CD4-positive, alpha-beta memory T cell (primary cell): ENCODE measurements around the gene PALM2AKAP2. TPM values are rescaled to one million over a fixed set of nuclear protein-coding genes. Genes with fewer than 3 reads are reported as not detected.

Experiments used
- CTCF ChIA-PET: fragments of 350-600 bp; sonication (Branson Sonifier 250); formaldehyde crosslinking; loops from one replicate; lab custom pipeline; 2021; ENCODE audit warnings: inconsistent platforms; ENCODE audit not compliant: partially characterized antibody; lab: Charles Lee
- POLR2A ChIA-PET: fragments of 350-600 bp; sonication (Branson Sonifier 250); formaldehyde crosslinking; loops from one replicate; lab custom pipeline; 2021; ENCODE audit not compliant: partially characterized antibody; lab: Charles Lee
- DNase-seq, 5 donors: peaks; one replicate each; pipeline versions ENCODE4 v3.0.0 to v3.0.0-alpha.2; 2020 to 2022; ENCODE audit warnings: mixed read lengths in 1 of 5
- H3K27ac ChIP-seq: one replicate; pipeline ENCODE4 v1.7.0; 2013; ENCODE audit warnings: low read depth, low read length
- H3K27me3 ChIP-seq: 2 replicates; pipeline ENCODE4 v1.7.0; 2013; ENCODE audit warnings: mild to moderate bottlenecking, low read length, moderate library complexity; ENCODE audit not compliant: insufficient read depth
- H3K36me3 ChIP-seq: 2 replicates; pipeline ENCODE4 v1.7.0; 2013; ENCODE audit warnings: mild to moderate bottlenecking, low read length, moderate library complexity; ENCODE audit not compliant: insufficient read depth
- H3K4me1 ChIP-seq: 2 replicates; pipeline ENCODE4 v1.7.0; 2013; ENCODE audit warnings: mild to moderate bottlenecking, low read length, moderate library complexity; ENCODE audit not compliant: insufficient read depth
- H3K4me3 ChIP-seq, 2 donors: one replicate each; pipeline ENCODE4 v1.7.0; 2013; ENCODE audit warnings: low read length in 2 of 2, mild to moderate bottlenecking in 1 of 2
- H3K9me3 ChIP-seq, 2 donors: one replicate each; pipeline ENCODE4 v1.7.0; 2013; ENCODE audit warnings: low read length in 2 of 2, control low read depth in 1 of 2; ENCODE audit not compliant: control insufficient read depth in 1 of 2
- H3K27ac Mint-ChIP-seq, 7 donors: one replicate each; pipeline ENCODE4 v1.8.0; 2020 to 2021; ENCODE audit warnings: mixed read lengths in 7 of 7, mild to moderate bottlenecking in 6 of 7, inconsistent platforms in 3 of 7, moderate library complexity in 3 of 7
- H3K27me3 Mint-ChIP-seq, 2 donors: one replicate each; pipeline ENCODE4 v1.8.0; 2020 to 2021; ENCODE audit warnings: mixed read lengths in 2 of 2
- H3K36me3 Mint-ChIP-seq, 2 donors: one replicate each; pipeline ENCODE4 v1.8.0; 2020 to 2021; ENCODE audit warnings: mixed read lengths in 2 of 2, inconsistent platforms in 1 of 2, mild to moderate bottlenecking in 1 of 2
- H3K4me1 Mint-ChIP-seq, 4 donors: one replicate each; pipeline ENCODE4 v1.8.0; 2020 to 2021; ENCODE audit warnings: mixed read lengths in 4 of 4, mild to moderate bottlenecking in 1 of 4
- H3K4me3 Mint-ChIP-seq, 8 donors: one replicate each; pipeline ENCODE4 v1.8.0; 2020 to 2021; ENCODE audit warnings: mixed read lengths in 8 of 8, mild to moderate bottlenecking in 7 of 8, moderate library complexity in 6 of 8, inconsistent platforms in 3 of 8
- H3K9me3 Mint-ChIP-seq, 8 donors: one replicate each; pipeline ENCODE4 v1.8.0; 2020 to 2021; ENCODE audit warnings: mixed read lengths in 8 of 8, mild to moderate bottlenecking in 5 of 8, inconsistent platforms in 3 of 8, moderate library complexity in 1 of 8
- intact Hi-C: fragments of 100-400 bp; cut with micrococcal nuclease; formaldehyde crosslinking; loops from one replicate; pipeline ENCODE4 v1.15.1; 2023
- polyA plus RNA-seq, 2 donors: library from polyadenylated mRNA; unstranded; fragments of 300-500 nt; fragmentation: Illumina TruSeq; gene quantifications; one replicate each; pipeline ENCODE4 v1.2.3, GENCODE V29; 2021
- total RNA-seq, 2 experiments: library from RNA; stranded (reverse); gene quantifications; one replicate each; pipeline ENCODE4 v1.2.3, GENCODE V29; 2021

Gene PALM2AKAP2
- total RNA-seq, result not detected
- not detected for polyA plus RNA-seq

- no peaks in the 10 kb centered on the region for H3K36me3 ChIP-seq
- peak within 1 kb of the TSS in 1 of 8 donors; percentile 12 for H3K4me3 Mint-ChIP-seq
- peaks cover 5% of the 10 kb centered on the region for H3K27me3 ChIP-seq
- intact Hi-C loops, result no loop called here
- H3K4me1 Mint-ChIP-seq, result peaks cover 0 to 6% (median 2%) of the 10 kb centered on the region in 4 donors
- POLR2A ChIA-PET, result no interaction called here
- H3K27ac ChIP-seq, result no peak within 1 kb of the TSS
- CTCF ChIA-PET, result no interaction called here
- DNase-seq, result no peak
- no peaks in the 10 kb centered on the region for H3K4me1 ChIP-seq
- no peaks in the 10 kb centered on the region for H3K9me3 ChIP-seq
- no peak within 1 kb of the TSS for H3K4me3 ChIP-seq
- H3K27me3 Mint-ChIP-seq, result peaks cover 25 to 33% of the 10 kb centered on the region in 2 donors
- H3K36me3 Mint-ChIP-seq, result no peaks in the 10 kb centered on the region
- no peak within 1 kb of the TSS for H3K27ac Mint-ChIP-seq
- H3K9me3 Mint-ChIP-seq, result peaks cover 0 to 7% (median under 1%) of the 10 kb centered on the region in 8 donors
These were observed at the start of gene PALM2AKAP2 for GRCh38 chr9:109779711-109780452. Gene PALM2AKAP2 (plus strand): TSS chr9:109780198. CDS start chr9:109780489, 291 bp downstream.

- intact Hi-C loops, result no loop called here
- no peaks in the 10 kb centered on the region for H3K4me1 Mint-ChIP-seq
- POLR2A ChIA-PET, result no interaction called here
- H3K36me3 Mint-ChIP-seq, result no peaks in the 10 kb centered on the region
- CTCF ChIA-PET, result no interaction called here
- H3K4me3 Mint-ChIP-seq, result no peak overlapping the region
- H3K27ac Mint-ChIP-seq, result no peak overlapping the region
- Histone ChIP-seq H3K27me3 (no peaks in the 10 kb centered on the region), H3K4me1 (no peaks in the 10 kb centered on the region), H3K36me3 (no peaks in the 10 kb centered on the region), H3K9me3 (no peaks in the 10 kb centered on the region), H3K4me3 (no peak overlapping the region), H3K27ac (no peak overlapping the region)
- DNase-seq, result no peak
- peaks cover 0 to 2% (median 0%) of the 10 kb centered on the region in 8 donors for H3K9me3 Mint-ChIP-seq
- peaks cover 5% of the 10 kb centered on the region in 2 donors for H3K27me3 Mint-ChIP-seq
These were observed 49.8 kb upstream of the PALM2AKAP2 start for GRCh38 chr9:109730228-109730627.

- no peaks in the 10 kb centered on the region for H3K4me1 ChIP-seq
- Mint-ChIP-seq H3K27ac (no peak overlapping the region), H3K36me3 (no peaks in the 10 kb centered on the region), H3K4me3 (no peak overlapping the region), H3K27me3 (peaks cover 5 to 8% of the 10 kb centered on the region in 2 donors), H3K9me3 (peaks cover 0 to 5% (median 2%) of the 10 kb centered on the region in 8 donors), H3K4me1 (no peaks in the 10 kb centered on the region)
- no peak overlapping the region for H3K27ac ChIP-seq
- no peak for DNase-seq
- no peak overlapping the region for H3K4me3 ChIP-seq
- ChIA-PET POLR2A (no interaction called here), CTCF (no interaction called here)
- no peaks in the 10 kb centered on the region for H3K36me3 ChIP-seq
- intact Hi-C loops, result no loop called here
- no peaks in the 10 kb centered on the region for H3K9me3 ChIP-seq
- H3K27me3 ChIP-seq, result no peaks in the 10 kb centered on the region
These were observed 46.3 kb upstream of the PALM2AKAP2 start for GRCh38 chr9:109733690-109734089.

GRCh38 chr9:109734814-109735213 is 45.2 kb upstream of the PALM2AKAP2 start:
- peaks cover 5 to 8% of the 10 kb centered on the region in 2 donors for H3K27me3 Mint-ChIP-seq
- no peak overlapping the region for H3K4me3 Mint-ChIP-seq
- Histone ChIP-seq H3K9me3 (no peaks in the 10 kb centered on the region), H3K4me3 (no peak overlapping the region), H3K4me1 (no peaks in the 10 kb centered on the region), H3K36me3 (no peaks in the 10 kb centered on the region), H3K27ac (no peak overlapping the region), H3K27me3 (no peaks in the 10 kb centered on the region)
- CTCF ChIA-PET, result no interaction called here
- H3K27ac Mint-ChIP-seq, result no peak overlapping the region
- POLR2A ChIA-PET, result no interaction called here
- no peaks in the 10 kb centered on the region for H3K36me3 Mint-ChIP-seq
- H3K9me3 Mint-ChIP-seq, result peaks cover 0 to 6% (median 2%) of the 10 kb centered on the region in 8 donors
- H3K4me1 Mint-ChIP-seq, result no peaks in the 10 kb centered on the region
- no peak for DNase-seq
- intact Hi-C loops, result no loop called here

GRCh38 chr9:109735801-109736200 is 44.2 kb upstream of the PALM2AKAP2 start:
- peaks cover 5 to 11% of the 10 kb centered on the region in 2 donors for H3K27me3 Mint-ChIP-seq
- H3K4me3 Mint-ChIP-seq, result no peak overlapping the region
- no peaks in the 10 kb centered on the region for H3K4me1 Mint-ChIP-seq
- ChIA-PET POLR2A (no interaction called here), CTCF (no interaction called here)
- Histone ChIP-seq H3K4me3 (no peak overlapping the region), H3K36me3 (no peaks in the 10 kb centered on the region), H3K9me3 (no peaks in the 10 kb centered on the region), H3K4me1 (no peaks in the 10 kb centered on the region), H3K27me3 (no peaks in the 10 kb centered on the region), H3K27ac (no peak overlapping the region)
- H3K27ac Mint-ChIP-seq, result no peak overlapping the region
- peaks cover 0 to 9% (median 2%) of the 10 kb centered on the region in 8 donors for H3K9me3 Mint-ChIP-seq
- intact Hi-C loops, result no loop called here
- no peak for DNase-seq
- H3K36me3 Mint-ChIP-seq, result no peaks in the 10 kb centered on the region

- peaks cover 5% of the 10 kb centered on the region for H3K27me3 ChIP-seq
- H3K4me1 ChIP-seq, result no peaks in the 10 kb centered on the region
- no peak overlapping the region for H3K27ac ChIP-seq
- no peak overlapping the region for H3K27ac Mint-ChIP-seq
- H3K4me3 ChIP-seq, result no peak overlapping the region
- H3K4me3 Mint-ChIP-seq, result no peak overlapping the region
- H3K4me1 Mint-ChIP-seq, result no peaks in the 10 kb centered on the region
- H3K36me3 ChIP-seq, result no peaks in the 10 kb centered on the region
- ChIA-PET POLR2A (no interaction called here), CTCF (no interaction called here)
- peaks cover 8 to 13% of the 10 kb centered on the region in 2 donors for H3K27me3 Mint-ChIP-seq
- H3K9me3 ChIP-seq, result no peaks in the 10 kb centered on the region
- no peaks in the 10 kb centered on the region for H3K36me3 Mint-ChIP-seq
- DNase-seq, result no peak
- H3K9me3 Mint-ChIP-seq, result peaks cover 0 to 9% (median 2%) of the 10 kb centered on the region in 8 donors
- intact Hi-C loops, result no loop called here
These were observed 42.7 kb upstream of the PALM2AKAP2 start for GRCh38 chr9:109737295-109737694.

- H3K4me1 ChIP-seq, result no peaks in the 10 kb centered on the region
- Mint-ChIP-seq H3K9me3 (peaks cover 0 to 9% (median under 1%) of the 10 kb centered on the region in 8 donors), H3K4me1 (no peaks in the 10 kb centered on the region), H3K4me3 (no peak overlapping the region), H3K27me3 (peaks cover 8 to 12% of the 10 kb centered on the region in 2 donors), H3K36me3 (no peaks in the 10 kb centered on the region), H3K27ac (no peak overlapping the region)
- no peak overlapping the region for H3K4me3 ChIP-seq
- no peak for DNase-seq
- intact Hi-C loops, result no loop called here
- no peaks in the 10 kb centered on the region for H3K9me3 ChIP-seq
- H3K36me3 ChIP-seq, result no peaks in the 10 kb centered on the region
- H3K27me3 ChIP-seq, result peaks cover 5% of the 10 kb centered on the region
- H3K27ac ChIP-seq, result no peak overlapping the region
- CTCF ChIA-PET, result no interaction called here
- POLR2A ChIA-PET, result no interaction called here
These were observed 40.2 kb upstream of the PALM2AKAP2 start for GRCh38 chr9:109739760-109740159.
